Measurements from ENCODE around the gene CHADL. TPM values are rescaled to one million over a fixed set of nuclear protein-coding genes. Genes with fewer than 3 reads are reported as not detected.

Gene CHADL
- polyA plus RNA-seq, 1 donor (not counting 4 experiments of a cell fraction or from before 2014, with no cell fraction given), result 0.16 TPM

DNA sequence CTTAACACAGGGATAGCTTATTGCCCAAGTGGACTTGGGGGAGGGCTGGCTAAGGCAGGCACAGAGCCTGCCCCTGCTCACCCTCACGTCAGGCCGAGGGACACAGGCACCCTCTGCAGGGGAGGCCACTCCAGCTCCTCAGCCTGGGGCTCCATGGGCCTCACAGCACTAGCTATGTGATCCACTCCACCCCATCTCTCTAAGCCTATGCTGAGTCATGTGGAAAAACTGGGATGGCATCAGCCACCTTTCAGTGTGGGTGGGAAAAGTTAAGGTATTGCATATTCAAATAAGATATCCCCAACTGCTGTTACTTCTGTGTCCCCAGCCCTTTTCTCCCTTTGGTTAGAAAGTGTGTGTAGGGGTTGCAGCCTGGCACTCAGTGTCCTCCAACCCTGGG, 23.0 kb upstream of the CHADL start:
- peaks cover 69 to 73% of the 10 kb centered on the region in 2 experiments for H3K36me3 ChIP-seq (ENCODE audit: control insufficient read depth in 2 of 2, extremely low read depth in 1 of 2, insufficient read depth in 2 of 2, low read length in 2 of 2)
- dilution Hi-C loops (cut with MboI; ENCODE audit: extremely low pct_ligation_motif_present, low sequenced_read_pairs), result no loop called here
- peaks cover 5% of the 10 kb centered on the region for H4K20me1 ChIP-seq (ENCODE audit: control insufficient read depth, extremely low read depth, insufficient read depth, low read length)
- H3K4me1 ChIP-seq (ENCODE audit: control insufficient read depth, extremely low read depth, insufficient read depth, low read length), result no peaks in the 10 kb centered on the region
- H3K9me1 ChIP-seq (ENCODE audit: control insufficient read depth, extremely low read depth, insufficient read depth, low read length), result peaks cover 4% of the 10 kb centered on the region
- H3K27ac ChIP-seq (ENCODE audit: control insufficient read depth, insufficient read depth, low read length), result no peak overlapping the region
- no peak overlapping the region for H3K9ac ChIP-seq (ENCODE audit: control insufficient read depth, extremely low read depth, insufficient read depth, low read length)
- no peak overlapping the region for H3K4me2 ChIP-seq (ENCODE audit: control insufficient read depth, extremely low read depth, insufficient read depth, low read depth, low read length)
- H3K27me3 ChIP-seq (ENCODE audit: control insufficient read depth, extremely low read depth, insufficient read depth, low read length), result no peaks in the 10 kb centered on the region
- H3K9me3 ChIP-seq (ENCODE audit: control insufficient read depth, low read depth, low read length), result no peaks in the 10 kb centered on the region
- no peak overlapping the region for H3K4me3 ChIP-seq (ENCODE audit: control insufficient read depth in 2 of 3, extremely low read depth in 1 of 3, insufficient read depth in 2 of 3, low read depth in 1 of 3, low read length in 3 of 3)
- H3K79me2 ChIP-seq (ENCODE audit: control insufficient read depth, insufficient read depth, low read length), result peaks cover 47% of the 10 kb centered on the region
- TF ChIP-seq CTCF (optimal IDR thresholded peaks at IDR 0.05 in 1 of 3, IDR thresholded peaks at IDR 0.05 in 1 of 3, conservative IDR thresholded peaks at IDR 0.05 in 1 of 3; ENCODE audit: extremely low read depth in 1 of 3, insufficient read depth in 2 of 3, low read length in 3 of 3), result no peak
- TF ChIP-seq EZH2 (IDR thresholded peaks at IDR 0.05; ENCODE audit: low read length), result no peak
- no peak for FAIRE-seq
- no peak for DNase-seq (ENCODE audit: low read depth, low spot score)
- no peak overlapping the region for H2AFZ ChIP-seq (ENCODE audit: control insufficient read depth, low read length)

- Histone ChIP-seq H3K79me2 (ENCODE audit: control insufficient read depth, insufficient read depth, low read length) (peaks cover 41% of the 10 kb centered on the region), H3K27ac (ENCODE audit: control insufficient read depth, insufficient read depth, low read length) (no peak overlapping the region), H3K4me1 (ENCODE audit: control insufficient read depth, extremely low read depth, insufficient read depth, low read length) (no peaks in the 10 kb centered on the region), H3K27me3 (ENCODE audit: control insufficient read depth, extremely low read depth, insufficient read depth, low read length) (no peaks in the 10 kb centered on the region), H3K9me3 (ENCODE audit: control insufficient read depth, low read depth, low read length) (no peaks in the 10 kb centered on the region), H3K4me2 (ENCODE audit: control insufficient read depth, extremely low read depth, insufficient read depth, low read depth, low read length) (no peak overlapping the region), H3K36me3 (ENCODE audit: control insufficient read depth in 2 of 2, extremely low read depth in 1 of 2, insufficient read depth in 2 of 2, low read length in 2 of 2) (peaks cover 70 to 72% of the 10 kb centered on the region in 2 experiments), H4K20me1 (ENCODE audit: control insufficient read depth, extremely low read depth, insufficient read depth, low read length) (peaks cover 5% of the 10 kb centered on the region), H3K4me3 (ENCODE audit: control insufficient read depth in 2 of 3, extremely low read depth in 1 of 3, insufficient read depth in 2 of 3, low read depth in 1 of 3, low read length in 3 of 3) (no peak overlapping the region), H3K9me1 (ENCODE audit: control insufficient read depth, extremely low read depth, insufficient read depth, low read length) (peaks cover 4% of the 10 kb centered on the region), H2AFZ (ENCODE audit: control insufficient read depth, low read length) (no peak overlapping the region), H3K9ac (ENCODE audit: control insufficient read depth, extremely low read depth, insufficient read depth, low read length) (no peak overlapping the region)
- dilution Hi-C loops (cut with MboI; ENCODE audit: extremely low pct_ligation_motif_present, low sequenced_read_pairs), result no loop called here
- no peak for TF ChIP-seq CTCF (optimal IDR thresholded peaks at IDR 0.05 in 1 of 3, IDR thresholded peaks at IDR 0.05 in 1 of 3, conservative IDR thresholded peaks at IDR 0.05 in 1 of 3; ENCODE audit: extremely low read depth in 1 of 3, insufficient read depth in 2 of 3, low read length in 3 of 3)
- no peak for TF ChIP-seq EZH2 (IDR thresholded peaks at IDR 0.05; ENCODE audit: low read length)
- DNase-seq (ENCODE audit: low read depth, low spot score) (no peak), FAIRE-seq (no peak)
Measured at GRCh38 chr22:41262250-41262765, 21.6 kb upstream of the CHADL start.
